ENCODE data around the gene EXOSC10. TPM values are rescaled to one million over a fixed set of nuclear protein-coding genes. Genes with fewer than 3 reads are reported as not detected.

The EXOSC10 gene
- total and polyA plus RNA-seq, 2 experiments from 2014 or later = 47.0 to 47.2 TPM

DNA sequence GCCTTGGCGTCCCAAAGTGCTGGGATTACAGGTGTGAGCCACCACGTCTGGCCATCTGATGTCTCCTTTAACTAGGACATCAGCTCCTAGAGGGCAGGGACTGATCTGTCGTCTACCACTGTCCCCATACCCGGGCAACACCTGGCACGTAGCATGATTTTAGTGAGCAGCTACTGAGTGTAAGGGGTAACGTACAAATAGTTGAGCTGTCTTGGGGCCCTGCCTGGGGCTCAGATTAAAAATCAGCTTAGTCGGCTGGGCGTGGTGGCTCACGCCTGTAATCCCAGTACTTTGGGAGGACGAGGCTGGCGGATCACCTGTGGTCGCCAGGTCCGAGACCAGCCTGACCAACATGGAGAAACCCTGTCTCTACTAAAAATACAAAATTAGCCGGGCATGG is 41.6 kb downstream of the EXOSC10 start:
- Histone ChIP-seq H3K4me2 (no peak overlapping the region), H3K4me3 (no peak overlapping the region), H3K9me2 (replicated peaks; ENCODE audit: insufficient read depth) (no peaks in the 10 kb centered on the region), H3K9me3 (ENCODE audit: low read depth) (no peaks in the 10 kb centered on the region), H3K4me1 (ENCODE audit: insufficient read depth) (peaks cover 8% of the 10 kb centered on the region), H3K36me3 (replicated peaks; ENCODE audit: insufficient read depth, low read depth) (no peaks in the 10 kb centered on the region), H3K27me3 (no peaks in the 10 kb centered on the region), H2AFZ (no peak overlapping the region), H4K20me1 (ENCODE audit: insufficient read depth, poor library complexity, severe bottlenecking) (no peaks in the 10 kb centered on the region), H3K27ac (no peak overlapping the region), H3K79me2 (peaks cover 20% of the 10 kb centered on the region)
- TF ChIP-seq EZH2phosphoT487 (IDR thresholded peaks at IDR 0.05; ENCODE audit: low read depth, severe bottlenecking, unreplicated experiment) (no peak), EZH2 (IDR thresholded peaks at IDR 0.05; ENCODE audit: borderline replicate concordance) (no peak)
- TF ChIP-seq, protein P1, sequence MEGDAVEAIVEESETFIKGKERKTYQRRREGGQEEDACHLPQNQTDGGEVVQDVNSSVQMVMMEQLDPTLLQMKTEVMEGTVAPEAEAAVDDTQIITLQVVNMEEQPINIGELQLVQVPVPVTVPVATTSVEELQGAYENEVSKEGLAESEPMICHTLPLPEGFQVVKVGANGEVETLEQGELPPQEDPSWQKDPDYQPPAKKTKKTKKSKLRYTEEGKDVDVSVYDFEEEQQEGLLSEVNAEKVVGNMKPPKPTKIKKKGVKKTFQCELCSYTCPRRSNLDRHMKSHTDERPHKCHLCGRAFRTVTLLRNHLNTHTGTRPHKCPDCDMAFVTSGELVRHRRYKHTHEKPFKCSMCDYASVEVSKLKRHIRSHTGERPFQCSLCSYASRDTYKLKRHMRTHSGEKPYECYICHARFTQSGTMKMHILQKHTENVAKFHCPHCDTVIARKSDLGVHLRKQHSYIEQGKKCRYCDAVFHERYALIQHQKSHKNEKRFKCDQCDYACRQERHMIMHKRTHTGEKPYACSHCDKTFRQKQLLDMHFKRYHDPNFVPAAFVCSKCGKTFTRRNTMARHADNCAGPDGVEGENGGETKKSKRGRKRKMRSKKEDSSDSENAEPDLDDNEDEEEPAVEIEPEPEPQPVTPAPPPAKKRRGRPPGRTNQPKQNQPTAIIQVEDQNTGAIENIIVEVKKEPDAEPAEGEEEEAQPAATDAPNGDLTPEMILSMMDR (IDR thresholded peaks at IDR 0.05; ENCODE audit: poor library complexity) = no peak
- no peak for DNase-seq (ENCODE audit: low spot score)
- WGBS (ENCODE audit: low lambda C conversion rate, missing lambda C conversion rate) = 95% methylated on average over 14 of the region's 14 CpGs

GRCh38 chr1:11057477-11057876 is 42.2 kb downstream of the EXOSC10 start:
- no peak overlapping the region for H3K4me3 ChIP-seq
- no peak overlapping the region for H2AFZ ChIP-seq
- H3K4me2 ChIP-seq = no peak overlapping the region
- TF ChIP-seq EZH2phosphoT487 (IDR thresholded peaks at IDR 0.05; ENCODE audit: low read depth, severe bottlenecking, unreplicated experiment) (no peak), EZH2 (IDR thresholded peaks at IDR 0.05; ENCODE audit: borderline replicate concordance) (no peak)
- TF ChIP-seq, protein P1 (IDR thresholded peaks at IDR 0.05; ENCODE audit: poor library complexity) = no peak
- peaks cover 8% of the 10 kb centered on the region for H3K4me1 ChIP-seq (ENCODE audit: insufficient read depth)
- peaks cover 20% of the 10 kb centered on the region for H3K79me2 ChIP-seq
- no peaks in the 10 kb centered on the region for H3K27me3 ChIP-seq
- 98% methylated on average over 8 of the region's 8 CpGs for WGBS (ENCODE audit: low lambda C conversion rate, missing lambda C conversion rate)
- no peaks in the 10 kb centered on the region for H3K9me3 ChIP-seq (ENCODE audit: low read depth)
- no peaks in the 10 kb centered on the region for H3K36me3 ChIP-seq (replicated peaks; ENCODE audit: insufficient read depth, low read depth)
- H3K27ac ChIP-seq = no peak overlapping the region
- H3K9me2 ChIP-seq (replicated peaks; ENCODE audit: insufficient read depth) = no peaks in the 10 kb centered on the region
- H4K20me1 ChIP-seq (ENCODE audit: insufficient read depth, poor library complexity, severe bottlenecking) = no peaks in the 10 kb centered on the region
- no peak for DNase-seq (ENCODE audit: low spot score)

DNA sequence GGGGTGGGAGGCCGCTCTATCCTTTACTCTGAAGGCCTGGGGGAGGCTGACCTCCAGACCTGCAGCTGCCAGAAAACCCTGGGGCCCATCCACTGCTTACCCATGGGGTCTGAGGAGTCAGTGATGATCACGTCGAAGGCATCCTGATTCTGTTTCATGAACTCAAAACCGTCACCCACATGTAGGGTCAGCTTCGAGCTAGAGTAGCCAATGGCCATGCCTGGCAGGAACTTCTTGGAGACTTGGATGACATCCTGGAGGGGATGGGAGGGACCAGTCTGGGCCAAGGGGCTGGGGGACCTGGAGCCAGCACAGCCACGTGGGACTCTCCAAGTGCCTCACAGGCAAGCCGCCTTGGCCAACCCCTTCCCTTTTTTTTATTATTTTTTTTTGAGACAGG is 43.2 kb downstream of the EXOSC10 start:
- Histone ChIP-seq H3K4me2 (no peak overlapping the region), H3K9me3 (ENCODE audit: low read depth) (no peaks in the 10 kb centered on the region), H3K27ac (no peak overlapping the region), H3K9me2 (replicated peaks; ENCODE audit: insufficient read depth) (no peaks in the 10 kb centered on the region), H3K27me3 (no peaks in the 10 kb centered on the region), H3K4me3 (no peak overlapping the region), H4K20me1 (ENCODE audit: insufficient read depth, poor library complexity, severe bottlenecking) (no peaks in the 10 kb centered on the region), H3K79me2 (peaks cover 16% of the 10 kb centered on the region), H3K4me1 (ENCODE audit: insufficient read depth) (peaks cover 8% of the 10 kb centered on the region), H2AFZ (no peak overlapping the region), H3K36me3 (replicated peaks; ENCODE audit: insufficient read depth, low read depth) (no peaks in the 10 kb centered on the region)
- WGBS (ENCODE audit: low lambda C conversion rate, missing lambda C conversion rate) = 95% methylated on average over 7 of the region's 7 CpGs
- DNase-seq (ENCODE audit: low spot score) = no peak
- TF ChIP-seq, protein P1 (IDR thresholded peaks at IDR 0.05; ENCODE audit: poor library complexity) = no peak
- TF ChIP-seq EZH2phosphoT487 (IDR thresholded peaks at IDR 0.05; ENCODE audit: low read depth, severe bottlenecking, unreplicated experiment) (no peak), EZH2 (IDR thresholded peaks at IDR 0.05; ENCODE audit: borderline replicate concordance) (no peak)

DNA sequence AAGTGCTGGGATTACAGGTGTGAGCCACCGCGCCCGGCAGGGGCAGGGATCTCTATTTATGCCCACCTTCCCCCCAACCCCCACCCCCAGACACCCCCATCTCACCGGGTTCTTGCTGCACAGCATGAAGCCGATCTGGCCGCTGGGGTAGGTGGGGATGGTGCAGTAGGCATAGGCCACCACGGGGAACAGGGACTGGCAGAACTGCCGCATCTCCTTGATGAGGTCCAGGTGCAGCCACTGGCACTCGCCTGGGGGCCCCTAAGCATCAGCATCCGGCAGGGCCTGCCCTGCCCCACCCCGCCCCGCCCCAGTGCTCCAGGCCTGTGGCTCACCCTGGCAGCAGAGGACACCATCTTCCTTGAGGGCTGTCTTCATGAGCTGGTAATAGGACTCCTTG is 44.0 kb downstream of the EXOSC10 start:
- TF ChIP-seq, protein P1 (IDR thresholded peaks at IDR 0.05; ENCODE audit: poor library complexity) = no peak
- TF ChIP-seq EZH2phosphoT487 (IDR thresholded peaks at IDR 0.05; ENCODE audit: low read depth, severe bottlenecking, unreplicated experiment) (no peak), EZH2 (IDR thresholded peaks at IDR 0.05; ENCODE audit: borderline replicate concordance) (no peak)
- 97% methylated on average over 4 of the region's 12 CpGs for WGBS (ENCODE audit: low lambda C conversion rate, missing lambda C conversion rate)
- Histone ChIP-seq H3K9me3 (ENCODE audit: low read depth) (no peaks in the 10 kb centered on the region), H3K36me3 (replicated peaks; ENCODE audit: insufficient read depth, low read depth) (no peaks in the 10 kb centered on the region), H3K4me3 (no peak overlapping the region), H3K27ac (no peak overlapping the region), H3K4me1 (ENCODE audit: insufficient read depth) (no peaks in the 10 kb centered on the region), H2AFZ (no peak overlapping the region), H3K4me2 (no peak overlapping the region), H4K20me1 (ENCODE audit: insufficient read depth, poor library complexity, severe bottlenecking) (no peaks in the 10 kb centered on the region), H3K9me2 (replicated peaks; ENCODE audit: insufficient read depth) (no peaks in the 10 kb centered on the region), H3K79me2 (peaks cover 11% of the 10 kb centered on the region), H3K27me3 (no peaks in the 10 kb centered on the region)
- no peak for DNase-seq (ENCODE audit: low spot score)

All from hepatocyte (in vitro differentiated cells).